ENCODE measurements around the gene PCOLCE2.

- TF ChIP-seq POLR2A (IDR thresholded peaks at IDR 0.05; ENCODE audit: low read length) = no peak
- TF ChIP-seq GATA1 (IDR thresholded peaks at IDR 0.05; ENCODE audit: low read depth, low read length) = no peak
Measured at GRCh38 chr3:142875099-142875498, 13.8 kb downstream of the PCOLCE2 start.

Measured in erythroblast (primary cell).